Measurements from ENCODE around the gene AKT3. TPM values are rescaled to one million over a fixed set of nuclear protein-coding genes. Genes with fewer than 3 reads are reported as not detected.
A peak's percentile ranks its signal among the peaks of the same experiment; 100 is the strongest.

Gene AKT3
- total RNA-seq, 2 donors from 2014 or later, result 38.1 to 41.8 TPM

- no peaks in the 10 kb centered on the region for H3K27me3 Mint-ChIP-seq
- peaks cover 7 to 11% of the 10 kb centered on the region in 2 donors for H3K4me1 Mint-ChIP-seq (ENCODE audit: low read depth in 2 of 2)
- H3K36me3 Mint-ChIP-seq, result no peaks in the 10 kb centered on the region
- no peak for DNase-seq (ENCODE audit: low spot score)
- H3K4me3 Mint-ChIP-seq, result no peak overlapping the region
- H3K27ac Mint-ChIP-seq, result no peak overlapping the region
- ATAC-seq, result no peak
- H3K9me3 Mint-ChIP-seq, result no peaks in the 10 kb centered on the region
These were observed 378.0 kb downstream of the AKT3 start for GRCh38 chr1:243471754-243472745.

- Mint-ChIP-seq H3K27ac (no peak overlapping the region), H3K4me1 (ENCODE audit: low read depth in 2 of 2) (peaks cover 7 to 8% of the 10 kb centered on the region in 2 donors), H3K4me3 (no peak overlapping the region), H3K9me3 (no peaks in the 10 kb centered on the region), H3K27me3 (no peaks in the 10 kb centered on the region), H3K36me3 (no peaks in the 10 kb centered on the region)
- no peak for ATAC-seq
- no peak for DNase-seq (ENCODE audit: low spot score)
These were observed 378.9 kb downstream of the AKT3 start for GRCh38 chr1:243471026-243471685.

- peaks cover 7 to 8% of the 10 kb centered on the region in 2 donors for H3K4me1 Mint-ChIP-seq (ENCODE audit: low read depth in 2 of 2)
- no peak overlapping the region for H3K4me3 Mint-ChIP-seq
- no peaks in the 10 kb centered on the region for H3K27me3 Mint-ChIP-seq
- no peaks in the 10 kb centered on the region for H3K36me3 Mint-ChIP-seq
- no peaks in the 10 kb centered on the region for H3K9me3 Mint-ChIP-seq
- no peak for DNase-seq (ENCODE audit: low spot score)
- no peak overlapping the region for H3K27ac Mint-ChIP-seq
- no peak for ATAC-seq
These were observed 379.5 kb downstream of the AKT3 start for GRCh38 chr1:243470502-243470901.

- Mint-ChIP-seq H3K27me3 (no peaks in the 10 kb centered on the region), H3K27ac (no peak overlapping the region), H3K4me3 (no peak overlapping the region), H3K4me1 (ENCODE audit: low read depth in 2 of 2) (peaks cover 7 to 8% of the 10 kb centered on the region in 2 donors), H3K36me3 (no peaks in the 10 kb centered on the region), H3K9me3 (no peaks in the 10 kb centered on the region)
- ATAC-seq, result no peak
- no peak for DNase-seq (ENCODE audit: low spot score)
These were observed 380.5 kb downstream of the AKT3 start for GRCh38 chr1:243469497-243469896.

- no peak overlapping the region for H3K27ac Mint-ChIP-seq
- DNase-seq (ENCODE audit: low spot score), result no peak
- H3K4me3 Mint-ChIP-seq, result no peak overlapping the region
- H3K36me3 Mint-ChIP-seq, result no peaks in the 10 kb centered on the region
- H3K27me3 Mint-ChIP-seq, result no peaks in the 10 kb centered on the region
- ATAC-seq, result no peak
- no peaks in the 10 kb centered on the region for H3K9me3 Mint-ChIP-seq
- H3K4me1 Mint-ChIP-seq (ENCODE audit: low read depth in 2 of 2), result no peaks in the 10 kb centered on the region
These were observed 384.3 kb downstream of the AKT3 start for GRCh38 chr1:243465738-243466137.

- DNase-seq (ENCODE audit: low spot score), result no peak
- no peak for ATAC-seq
- H3K9me3 Mint-ChIP-seq, result no peaks in the 10 kb centered on the region
- H3K4me1 Mint-ChIP-seq (ENCODE audit: low read depth in 2 of 2), result no peaks in the 10 kb centered on the region
- no peaks in the 10 kb centered on the region for H3K27me3 Mint-ChIP-seq
- no peaks in the 10 kb centered on the region for H3K36me3 Mint-ChIP-seq
- H3K27ac Mint-ChIP-seq, result no peak overlapping the region
- no peak overlapping the region for H3K4me3 Mint-ChIP-seq
These were observed 385.0 kb downstream of the AKT3 start for GRCh38 chr1:243465081-243465480.

- ATAC-seq, result no peak
These were observed 386.9 kb downstream of the AKT3 start for GRCh38 chr1:243462929-243463697.

GRCh38 chr1:243461700-243462099 is 388.3 kb downstream of the AKT3 start:
- no peaks in the 10 kb centered on the region for H3K9me3 Mint-ChIP-seq
- H3K36me3 Mint-ChIP-seq, result no peaks in the 10 kb centered on the region
- H3K4me1 Mint-ChIP-seq (ENCODE audit: low read depth in 2 of 2), result no peaks in the 10 kb centered on the region
- ATAC-seq (no peak), DNase-seq (ENCODE audit: low spot score) (no peak)
- H3K27me3 Mint-ChIP-seq, result no peaks in the 10 kb centered on the region
- H3K4me3 Mint-ChIP-seq, result no peak overlapping the region
- no peak overlapping the region for H3K27ac Mint-ChIP-seq

More at GRCh38 chr1:243462929-243463697, 386.9 kb downstream of the AKT3 start:
- DNase-seq (ENCODE audit: low spot score), result no peak
- Mint-ChIP-seq H3K4me3 (no peak overlapping the region), H3K9me3 (no peaks in the 10 kb centered on the region), H3K4me1 (ENCODE audit: low read depth in 2 of 2) (no peaks in the 10 kb centered on the region), H3K27ac (no peak overlapping the region), H3K27me3 (no peaks in the 10 kb centered on the region), H3K36me3 (no peaks in the 10 kb centered on the region)

GRCh38 chr1:243459059-243459458 is 391.0 kb downstream of the AKT3 start:
- H3K27ac Mint-ChIP-seq, result peak overlapping the region in 1 of 2 donors; percentile 20
- no peaks in the 10 kb centered on the region for H3K27me3 Mint-ChIP-seq
- no peak overlapping the region for H3K4me3 Mint-ChIP-seq
- DNase-seq (ENCODE audit: low spot score) (no peak), ATAC-seq (no peak)
- no peaks in the 10 kb centered on the region for H3K36me3 Mint-ChIP-seq
- H3K4me1 Mint-ChIP-seq (ENCODE audit: low read depth in 2 of 2), result no peaks in the 10 kb centered on the region
- H3K9me3 Mint-ChIP-seq, result no peaks in the 10 kb centered on the region

GRCh38 chr1:243457363-243457982 is 392.6 kb downstream of the AKT3 start:
- Mint-ChIP-seq H3K4me1 (ENCODE audit: low read depth in 2 of 2) (no peaks in the 10 kb centered on the region), H3K9me3 (no peaks in the 10 kb centered on the region), H3K4me3 (no peak overlapping the region), H3K36me3 (no peaks in the 10 kb centered on the region), H3K27ac (no peak overlapping the region), H3K27me3 (no peaks in the 10 kb centered on the region)
- no peak for ATAC-seq
- no peak for DNase-seq (ENCODE audit: low spot score)

GRCh38 chr1:243455760-243456651 is 394.0 kb downstream of the AKT3 start:
- no peaks in the 10 kb centered on the region for H3K36me3 Mint-ChIP-seq
- no peak overlapping the region for H3K4me3 Mint-ChIP-seq
- ATAC-seq, result no peak
- H3K9me3 Mint-ChIP-seq, result no peaks in the 10 kb centered on the region
- no peaks in the 10 kb centered on the region for H3K27me3 Mint-ChIP-seq
- no peaks in the 10 kb centered on the region for H3K4me1 Mint-ChIP-seq (ENCODE audit: low read depth in 2 of 2)
- no peak for DNase-seq (ENCODE audit: low spot score)
- H3K27ac Mint-ChIP-seq, result no peak overlapping the region

GRCh38 chr1:243454328-243454997 is 395.6 kb downstream of the AKT3 start:
- ATAC-seq (no peak), DNase-seq (ENCODE audit: low spot score) (no peak)
- Mint-ChIP-seq H3K4me1 (ENCODE audit: low read depth in 2 of 2) (no peaks in the 10 kb centered on the region), H3K36me3 (no peaks in the 10 kb centered on the region), H3K27me3 (no peaks in the 10 kb centered on the region), H3K9me3 (no peaks in the 10 kb centered on the region), H3K27ac (no peak overlapping the region), H3K4me3 (no peak overlapping the region)

All from natural killer cell treated with Interleukin-12 subunit alpha and Interleukin-12 subunit beta and Interleukin-15 and Interleukin-18, amount 100 ng/mL, for 72 hours (primary cell).